ENCODE measurements around the gene CATSPERD.

DNA sequence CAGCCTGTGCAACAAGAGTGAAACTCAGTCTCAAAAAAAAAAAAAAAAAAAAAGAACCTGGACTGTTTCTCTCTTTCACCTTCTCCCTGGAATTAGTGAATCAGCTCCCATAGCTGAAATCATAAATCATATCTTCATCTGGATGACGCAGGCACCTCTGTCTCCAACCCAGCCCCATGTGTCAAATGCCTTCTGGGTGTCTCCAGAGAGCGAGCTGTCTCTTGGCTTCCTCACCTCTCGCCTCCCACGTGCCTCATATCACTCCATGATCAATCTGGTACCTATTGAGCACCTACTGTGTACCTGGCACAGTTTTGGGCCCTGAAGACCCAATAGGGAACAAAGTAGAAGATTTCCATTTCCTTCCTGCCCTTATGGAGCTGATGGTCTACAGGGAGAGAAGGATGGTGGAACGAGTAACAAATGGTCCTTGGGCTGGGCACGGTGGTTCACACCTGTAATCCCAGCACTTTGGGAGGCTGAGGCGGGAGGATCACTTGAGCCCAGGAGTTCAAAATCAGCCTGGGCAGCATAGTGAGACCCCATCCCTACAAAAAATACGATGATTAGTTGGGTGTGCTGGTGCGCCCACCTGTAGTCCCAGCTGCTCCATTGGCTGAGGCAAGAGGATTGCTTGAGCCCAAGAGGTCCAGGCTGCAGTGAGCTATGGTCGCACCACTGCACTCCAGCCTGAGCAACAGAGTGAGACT is 37.1 kb upstream of the CATSPERD start:
- TF ChIP-seq, protein P1, sequence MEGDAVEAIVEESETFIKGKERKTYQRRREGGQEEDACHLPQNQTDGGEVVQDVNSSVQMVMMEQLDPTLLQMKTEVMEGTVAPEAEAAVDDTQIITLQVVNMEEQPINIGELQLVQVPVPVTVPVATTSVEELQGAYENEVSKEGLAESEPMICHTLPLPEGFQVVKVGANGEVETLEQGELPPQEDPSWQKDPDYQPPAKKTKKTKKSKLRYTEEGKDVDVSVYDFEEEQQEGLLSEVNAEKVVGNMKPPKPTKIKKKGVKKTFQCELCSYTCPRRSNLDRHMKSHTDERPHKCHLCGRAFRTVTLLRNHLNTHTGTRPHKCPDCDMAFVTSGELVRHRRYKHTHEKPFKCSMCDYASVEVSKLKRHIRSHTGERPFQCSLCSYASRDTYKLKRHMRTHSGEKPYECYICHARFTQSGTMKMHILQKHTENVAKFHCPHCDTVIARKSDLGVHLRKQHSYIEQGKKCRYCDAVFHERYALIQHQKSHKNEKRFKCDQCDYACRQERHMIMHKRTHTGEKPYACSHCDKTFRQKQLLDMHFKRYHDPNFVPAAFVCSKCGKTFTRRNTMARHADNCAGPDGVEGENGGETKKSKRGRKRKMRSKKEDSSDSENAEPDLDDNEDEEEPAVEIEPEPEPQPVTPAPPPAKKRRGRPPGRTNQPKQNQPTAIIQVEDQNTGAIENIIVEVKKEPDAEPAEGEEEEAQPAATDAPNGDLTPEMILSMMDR (IDR thresholded peaks at IDR 0.05) = no peak
- TF ChIP-seq POLR2A (IDR thresholded peaks at IDR 0.05) (no peak), EP300 (IDR thresholded peaks at IDR 0.05) (no peak), POLR2AphosphoS5 (IDR thresholded peaks at IDR 0.05) (no peak)

Measured in gastroesophageal sphincter (tissue), 3 donors.